HepG2 (cell line): ENCODE results near the gene LIF. TPM values are rescaled to one million over a fixed set of nuclear protein-coding genes. Genes with fewer than 3 reads are reported as not detected.

Source experiments
- ATAC-seq: fragments of 200-7000 bp; cut with Tn5 transposase; 3 replicates; pipeline ENCODE4 v1.9.1; 2020; ENCODE audit warnings: mild to moderate bottlenecking, moderate library complexity
- BruUV-seq: library from RNA; stranded (reverse); fragments of 400-500 nt; replicated peaks from 2 replicates; lab custom pipeline; 2021; lab: Mats Ljungman, UMichigan
- CTCF ChIA-PET: fragments of 300-600 bp; formaldehyde crosslinking; extraction: SDS; loops from one replicate; lab custom pipeline; 2021; ENCODE audit warnings: low total read pairs, inconsistent platforms, low intra/inter-chr PET ratio; lab: Yijun Ruan, JAX
- POLR2A ChIA-PET: fragments of 350-600 bp; sonication (Branson Sonifier 250); formaldehyde crosslinking; loops from one replicate; lab custom pipeline; 2020; ENCODE audit warnings: antibody characterized with exemption, inconsistent platforms; lab: Yijun Ruan, JAX
- DNase-seq: peaks from one replicate; pipeline ENCODE4 v3.0.0-alpha.2; 2015; ENCODE audit warnings: low spot score
- FAIRE-seq: peaks from 3 replicates; lab custom pipeline; 2011; peaks lifted over from hg19 to GRCh38; lab: Jason Lieb, UNC
- H2AFZ ChIP-seq: one replicate; pipeline ENCODE4 v1.6.1; 2011; ENCODE audit warnings: low read length, inconsistent platforms
- H3K27ac ChIP-seq: fragments of 300-600 bp; 3 replicates; pipeline ENCODE4 v1.8.0; 2011; ENCODE audit warnings: mixed run types, mild to moderate bottlenecking, mixed read lengths, low read length, inconsistent platforms; ENCODE audit not compliant: insufficient read depth; ENCODE audit errors: extremely low read length
- H3K27me3 ChIP-seq, 2 experiments: fragments of 200-600 bp in 1 of 2; 2 replicates in 1 of 2; 3 replicates in 1 of 2; pipeline versions ENCODE4 v1.6.0 to v1.8.0; 2011; ENCODE audit warnings: low read length in 2 of 2, mild to moderate bottlenecking in 2 of 2, moderate library complexity in 2 of 2, inconsistent platforms in 1 of 2; ENCODE audit not compliant: insufficient read depth in 2 of 2, control insufficient read depth in 1 of 2
- H3K36me3 ChIP-seq, 2 experiments: fragments of 200-600 bp in 1 of 2; replicated peaks in 1 of 2; 2 replicates in 1 of 2; 3 replicates in 1 of 2; pipeline versions ENCODE4 v1.5.1 to v1.8.0; 2011; ENCODE audit warnings: low read length in 2 of 2, inconsistent platforms in 1 of 2; ENCODE audit not compliant: insufficient read depth in 2 of 2, control insufficient read depth in 1 of 2
- H3K4me1 ChIP-seq: 2 replicates; pipeline ENCODE4 v1.5.1; 2012; ENCODE audit warnings: low read length, inconsistent platforms; ENCODE audit not compliant: insufficient read depth
- H3K4me2 ChIP-seq: 2 replicates; pipeline ENCODE4 v1.6.0; 2011; ENCODE audit warnings: low read depth, low read length, inconsistent platforms
- H3K4me3 ChIP-seq, 3 experiments: fragments of 200-600 bp in 1 of 3; sonication (generic), shearing (Covaris generic) in 1 of 3; replicated peaks in 1 of 3; 2 replicates each; pipeline ENCODE4 v1.5.1; 2011 to 2016; ENCODE audit warnings: low read length in 3 of 3, inconsistent platforms in 2 of 3, low read depth in 2 of 3, mild to moderate bottlenecking in 2 of 3, control low read depth in 1 of 3, mixed read lengths in 1 of 3; ENCODE audit not compliant: insufficient read depth in 1 of 3
- H3K79me2 ChIP-seq: one replicate; pipeline ENCODE4 v1.6.1; 2011; ENCODE audit warnings: low read length, inconsistent platforms; ENCODE audit not compliant: insufficient read depth
- H3K9ac ChIP-seq: 2 replicates; pipeline ENCODE4 v1.6.0; 2011; ENCODE audit warnings: mild to moderate bottlenecking, low read depth, low read length, inconsistent platforms; ENCODE audit not compliant: insufficient read depth
- H3K9me3 ChIP-seq: 2 replicates; pipeline ENCODE4 v1.5.1; 2012; ENCODE audit warnings: mild to moderate bottlenecking, low read length
- H4K20me1 ChIP-seq: 2 replicates; pipeline ENCODE4 v1.6.0; 2011; ENCODE audit warnings: inconsistent platforms, mild to moderate bottlenecking, low read length, moderate library complexity; ENCODE audit not compliant: insufficient read depth
- ARID5B ChIP-seq: IDR thresholded peaks from 2 replicates; pipeline ENCODE4 v1.4.0; 2020; ENCODE audit warnings: mild to moderate bottlenecking, missing genetic modification reagents
- HHEX ChIP-seq: IDR thresholded peaks from 2 replicates; pipeline ENCODE4 v1.6.1; 2016; ENCODE audit warnings: control low read depth
- JARID2 ChIP-seq: sonication (generic); formaldehyde crosslinking; IDR thresholded peaks from 2 replicates; pipeline ENCODE4 v1.8.1; 2023; ENCODE audit warnings: missing genetic modification reagents, inconsistent platforms; ENCODE audit not compliant: insufficient replicate concordance
- JUN ChIP-seq: sonication (generic); formaldehyde crosslinking; IDR thresholded peaks from 2 replicates; pipeline ENCODE4 v1.4.0; 2020; ENCODE audit warnings: mild to moderate bottlenecking, missing genetic modification reagents
- LBX2 ChIP-seq: sonication (generic); formaldehyde crosslinking; IDR thresholded peaks from 2 replicates; pipeline ENCODE4 v1.5.0; 2020; ENCODE audit warnings: missing genetic modification reagents, mild to moderate bottlenecking, borderline replicate concordance
- NFE2 ChIP-seq: sonication (generic); formaldehyde crosslinking; IDR thresholded peaks from 2 replicates; pipeline ENCODE4 v1.4.0; 2020; ENCODE audit warnings: missing genetic modification reagents
- SIX4 ChIP-seq: sonication (generic); formaldehyde crosslinking; IDR thresholded peaks from 2 replicates; pipeline ENCODE4 v1.4.0; 2020; ENCODE audit warnings: missing genetic modification reagents
- TAF1 ChIP-seq: sonication (generic); formaldehyde crosslinking; IDR thresholded peaks from 2 replicates; pipeline ENCODE4 v1.4.0; 2020; ENCODE audit warnings: missing genetic modification reagents
- THAP9 ChIP-seq: sonication (generic); formaldehyde crosslinking; IDR thresholded peaks from 2 replicates; pipeline ENCODE4; 2020; ENCODE audit warnings: missing genetic modification reagents, mild to moderate bottlenecking, borderline replicate concordance
- ZMYM2 ChIP-seq: sonication (generic); formaldehyde crosslinking; IDR thresholded peaks from 2 replicates; pipeline ENCODE4 v1.8.0; 2022; ENCODE audit warnings: mild to moderate bottlenecking, missing genetic modification reagents
- ZNF143 ChIP-seq: sonication (generic); formaldehyde crosslinking; IDR thresholded peaks from 2 replicates; pipeline ENCODE4 v1.4.0; 2020; ENCODE audit warnings: missing genetic modification reagents
- ZNF17 ChIP-seq: sonication (generic); formaldehyde crosslinking; IDR thresholded peaks from 2 replicates; pipeline ENCODE4 v1.5.0; 2020; ENCODE audit warnings: mild to moderate bottlenecking, missing genetic modification reagents
- ZNF543 ChIP-seq: sonication (generic); formaldehyde crosslinking; IDR thresholded peaks from 2 replicates; pipeline ENCODE4 v1.4.0; 2020; ENCODE audit warnings: mild to moderate bottlenecking, missing genetic modification reagents
- ZNF550 ChIP-seq: sonication (generic); formaldehyde crosslinking; IDR thresholded peaks from 2 replicates; pipeline ENCODE4 v1.4.0; 2020; ENCODE audit warnings: mild to moderate bottlenecking, missing genetic modification reagents, borderline replicate concordance
- WGBS: methylation state at CpG from one replicate; pipeline ENCODE4 v1.1.6; 2017; ENCODE audit warnings: low lambda C conversion rate; 5-methylcytosine and 5-hydroxymethylcytosine counted together
- in situ Hi-C: cut with HindIII; loops from 2 replicates; pipeline ENCODE4 v1.10.0; 2017; ENCODE audit warnings: low pct_unique_long_range_greater_than_20kb; ENCODE audit not compliant: extremely low pct_ligation_motif_present
- intact Hi-C: fragments of 100-400 bp; cut with micrococcal nuclease; formaldehyde crosslinking; loops from one replicate; pipeline ENCODE4 v1.10.0; 2022; ENCODE audit not compliant: unreplicated experiment
- polyA plus RNA-seq, 8 experiments: library from polyadenylated mRNA; depleted of rRNA in 3 of 8; stranded (reverse) in 7 of 8; unstranded in 1 of 8; fragments of >200 nt; fragmentation: Illumina TruSeq in 4 of 8; extraction: Trizol in 4 of 8; gene quantifications; 2 replicates each; pipeline versions ENCODE4 v1.2.1 to v1.2.3, GENCODE V29; 2011 to 2016; ENCODE audit warnings: low read depth in 4 of 8, missing spikeins in 1 of 8, mixed read lengths in 1 of 8; ENCODE audit not compliant: insufficient read depth in 1 of 8
- total RNA-seq, 5 experiments: library from RNA; depleted of rRNA; stranded (reverse); fragments of >200 nt; fragmentation: Illumina TruSeq; extraction: Trizol; gene quantifications; 2 replicates each; pipeline ENCODE4 v1.2.3, GENCODE V29; 2016; ENCODE audit warnings: low read depth in 1 of 5

LIF gene
- total and polyA plus RNA-seq, 2 of the 13 experiments (the other 11 are each of a cell fraction or from before 2014, with no cell fraction given), result 3.6 to 8.5 TPM

- no peaks in the 10 kb centered on the region for H3K9me3 ChIP-seq
- 60% methylated on average over 7 of the region's 8 CpGs for WGBS
- ChIA-PET POLR2A (no interaction called here), CTCF (no interaction called here)
- no peaks in the 10 kb centered on the region for H3K79me2 ChIP-seq
- BruUV-seq, result no TSS peak
- H3K27me3 ChIP-seq, result peaks cover 6 to 44% of the 10 kb centered on the region in 2 experiments
- H3K27ac ChIP-seq, result no peak overlapping the region
- TF ChIP-seq ZMYM2, result no peak
- no peak for TF ChIP-seq LBX2 (CRISPR knock-in tag)
- no peak for TF ChIP-seq HHEX
- no peak for TF ChIP-seq JUN
- no peak for TF ChIP-seq TAF1
- TF ChIP-seq ZNF143 (CRISPR knock-in tag), result no peak
- no peak for TF ChIP-seq THAP9
- no peak for TF ChIP-seq JARID2
- TF ChIP-seq SIX4 (CRISPR knock-in tag), result no peak
- TF ChIP-seq ZNF550 (CRISPR knock-in tag), result no peak
- no peak for TF ChIP-seq NFE2
- no peak for TF ChIP-seq ZNF17 (CRISPR knock-in tag)
- no peak for TF ChIP-seq ARID5B (CRISPR knock-in tag)
- TF ChIP-seq ZNF543 (CRISPR knock-in tag), result no peak
- ATAC-seq (no peak), FAIRE-seq (no peak), DNase-seq (no peak)
- no peak overlapping the region for H2AFZ ChIP-seq
- in situ Hi-C loops, result no loop called here
- H3K4me3 ChIP-seq, result no peak overlapping the region
- H3K36me3 ChIP-seq, result no peaks in the 10 kb centered on the region
- H3K4me2 ChIP-seq, result no peak overlapping the region
- no peak overlapping the region for H3K9ac ChIP-seq
- no peaks in the 10 kb centered on the region for H4K20me1 ChIP-seq
- H3K4me1 ChIP-seq, result peaks cover 11% of the 10 kb centered on the region; the same call in 1 of the 2 replicates
- intact Hi-C loops, result no loop called here
These were observed 29.5 kb upstream of the LIF start for GRCh38 chr22:30276039-30276438.
